ENCODE results near the gene PSMG1.

PSMG1 gene

GRCh38 chr21:39156024-39156423 is 27.2 kb downstream of the PSMG1 start:
- H2AFZ ChIP-seq (ENCODE audit: low read length, unreplicated experiment): no peak overlapping the region
- no peaks in the 10 kb centered on the region for H3K4me1 ChIP-seq (ENCODE audit: control insufficient read depth, insufficient read depth, low read length, unreplicated experiment)
- H3K36me3 ChIP-seq (ENCODE audit: insufficient read depth, low read length): no peaks in the 10 kb centered on the region
- no peaks in the 10 kb centered on the region for H3K27me3 ChIP-seq (ENCODE audit: insufficient read depth, low read length)
- no peak overlapping the region for H3K4me3 ChIP-seq (ENCODE audit: low read depth, low read length)
- no peaks in the 10 kb centered on the region for H3K79me2 ChIP-seq (ENCODE audit: control insufficient read depth, insufficient read depth, low read length, unreplicated experiment)
- no peak overlapping the region for H3K27ac ChIP-seq (ENCODE audit: low read depth, low read length)

GRCh38 chr21:39155578-39155977 is 27.7 kb downstream of the PSMG1 start:
- no peaks in the 10 kb centered on the region for H3K36me3 ChIP-seq (ENCODE audit: insufficient read depth, low read length)
- H3K27me3 ChIP-seq (ENCODE audit: insufficient read depth, low read length): no peaks in the 10 kb centered on the region
- no peaks in the 10 kb centered on the region for H3K79me2 ChIP-seq (ENCODE audit: control insufficient read depth, insufficient read depth, low read length, unreplicated experiment)
- H2AFZ ChIP-seq (ENCODE audit: low read length, unreplicated experiment): no peak overlapping the region
- H3K4me3 ChIP-seq (ENCODE audit: low read depth, low read length): no peak overlapping the region
- no peak overlapping the region for H3K27ac ChIP-seq (ENCODE audit: low read depth, low read length)
- no peaks in the 10 kb centered on the region for H3K4me1 ChIP-seq (ENCODE audit: control insufficient read depth, insufficient read depth, low read length, unreplicated experiment)

GRCh38 chr21:39153842-39154241 is 29.4 kb downstream of the PSMG1 start:
- Histone ChIP-seq H2AFZ (ENCODE audit: low read length, unreplicated experiment) (no peak overlapping the region), H3K4me1 (ENCODE audit: control insufficient read depth, insufficient read depth, low read length, unreplicated experiment) (no peaks in the 10 kb centered on the region), H3K4me3 (ENCODE audit: low read depth, low read length) (no peak overlapping the region), H3K27ac (ENCODE audit: low read depth, low read length) (no peak overlapping the region), H3K36me3 (ENCODE audit: insufficient read depth, low read length) (no peaks in the 10 kb centered on the region), H3K27me3 (ENCODE audit: insufficient read depth, low read length) (no peaks in the 10 kb centered on the region), H3K79me2 (ENCODE audit: control insufficient read depth, insufficient read depth, low read length, unreplicated experiment) (no peaks in the 10 kb centered on the region)

- Histone ChIP-seq H3K79me2 (ENCODE audit: control insufficient read depth, insufficient read depth, low read length, unreplicated experiment) (no peaks in the 10 kb centered on the region), H3K27ac (ENCODE audit: low read depth, low read length) (no peak overlapping the region), H2AFZ (ENCODE audit: low read length, unreplicated experiment) (no peak overlapping the region), H3K36me3 (ENCODE audit: insufficient read depth, low read length) (no peaks in the 10 kb centered on the region), H3K4me3 (ENCODE audit: low read depth, low read length) (no peak overlapping the region), H3K27me3 (ENCODE audit: insufficient read depth, low read length) (no peaks in the 10 kb centered on the region), H3K4me1 (ENCODE audit: control insufficient read depth, insufficient read depth, low read length, unreplicated experiment) (no peaks in the 10 kb centered on the region)
These were observed 29.9 kb downstream of the PSMG1 start for GRCh38 chr21:39153373-39153772.

- H3K36me3 ChIP-seq (ENCODE audit: insufficient read depth, low read length): no peaks in the 10 kb centered on the region
- H2AFZ ChIP-seq (ENCODE audit: low read length, unreplicated experiment): no peak overlapping the region
- H3K27ac ChIP-seq (ENCODE audit: low read depth, low read length): no peak overlapping the region
- no peaks in the 10 kb centered on the region for H3K79me2 ChIP-seq (ENCODE audit: control insufficient read depth, insufficient read depth, low read length, unreplicated experiment)
- H3K4me3 ChIP-seq (ENCODE audit: low read depth, low read length): no peak overlapping the region
- H3K4me1 ChIP-seq (ENCODE audit: control insufficient read depth, insufficient read depth, low read length, unreplicated experiment): no peaks in the 10 kb centered on the region
- H3K27me3 ChIP-seq (ENCODE audit: insufficient read depth, low read length): no peaks in the 10 kb centered on the region
These were observed 31.0 kb downstream of the PSMG1 start for GRCh38 chr21:39152271-39152670.

- no peaks in the 10 kb centered on the region for H3K36me3 ChIP-seq (ENCODE audit: insufficient read depth, low read length)
- H3K79me2 ChIP-seq (ENCODE audit: control insufficient read depth, insufficient read depth, low read length, unreplicated experiment): no peaks in the 10 kb centered on the region
- no peak overlapping the region for H2AFZ ChIP-seq (ENCODE audit: low read length, unreplicated experiment)
- H3K4me3 ChIP-seq (ENCODE audit: low read depth, low read length): no peak overlapping the region
- no peaks in the 10 kb centered on the region for H3K4me1 ChIP-seq (ENCODE audit: control insufficient read depth, insufficient read depth, low read length, unreplicated experiment)
- no peak overlapping the region for H3K27ac ChIP-seq (ENCODE audit: low read depth, low read length)
- no peaks in the 10 kb centered on the region for H3K27me3 ChIP-seq (ENCODE audit: insufficient read depth, low read length)
These were observed 32.4 kb downstream of the PSMG1 start for GRCh38 chr21:39150877-39151276.

GRCh38 chr21:39150316-39150715 is 32.9 kb downstream of the PSMG1 start:
- Histone ChIP-seq H2AFZ (ENCODE audit: low read length, unreplicated experiment) (no peak overlapping the region), H3K27me3 (ENCODE audit: insufficient read depth, low read length) (no peaks in the 10 kb centered on the region)

GRCh38 chr21:39149882-39150281 is 33.4 kb downstream of the PSMG1 start:
- H2AFZ ChIP-seq (ENCODE audit: low read length, unreplicated experiment): no peak overlapping the region
- H3K36me3 ChIP-seq (ENCODE audit: insufficient read depth, low read length): no peaks in the 10 kb centered on the region
- no peaks in the 10 kb centered on the region for H3K4me1 ChIP-seq (ENCODE audit: control insufficient read depth, insufficient read depth, low read length, unreplicated experiment)
- no peaks in the 10 kb centered on the region for H3K79me2 ChIP-seq (ENCODE audit: control insufficient read depth, insufficient read depth, low read length, unreplicated experiment)
- no peak overlapping the region for H3K4me3 ChIP-seq (ENCODE audit: low read depth, low read length)
- H3K27me3 ChIP-seq (ENCODE audit: insufficient read depth, low read length): no peaks in the 10 kb centered on the region
- H3K27ac ChIP-seq (ENCODE audit: low read depth, low read length): no peak overlapping the region

More at GRCh38 chr21:39150316-39150715, 32.9 kb downstream of the PSMG1 start:
- Histone ChIP-seq H3K36me3 (ENCODE audit: insufficient read depth, low read length) (no peaks in the 10 kb centered on the region), H3K79me2 (ENCODE audit: control insufficient read depth, insufficient read depth, low read length, unreplicated experiment) (no peaks in the 10 kb centered on the region), H3K27ac (ENCODE audit: low read depth, low read length) (no peak overlapping the region), H3K4me1 (ENCODE audit: control insufficient read depth, insufficient read depth, low read length, unreplicated experiment) (no peaks in the 10 kb centered on the region), H3K4me3 (ENCODE audit: low read depth, low read length) (no peak overlapping the region)

GRCh38 chr21:39148975-39149374 is 34.3 kb downstream of the PSMG1 start:
- H3K27ac ChIP-seq (ENCODE audit: low read depth, low read length): no peak overlapping the region
- no peaks in the 10 kb centered on the region for H3K36me3 ChIP-seq (ENCODE audit: insufficient read depth, low read length)
- H3K4me1 ChIP-seq (ENCODE audit: control insufficient read depth, insufficient read depth, low read length, unreplicated experiment): no peaks in the 10 kb centered on the region
- no peaks in the 10 kb centered on the region for H3K27me3 ChIP-seq (ENCODE audit: insufficient read depth, low read length)
- no peaks in the 10 kb centered on the region for H3K79me2 ChIP-seq (ENCODE audit: control insufficient read depth, insufficient read depth, low read length, unreplicated experiment)
- no peak overlapping the region for H2AFZ ChIP-seq (ENCODE audit: low read length, unreplicated experiment)
- H3K4me3 ChIP-seq (ENCODE audit: low read depth, low read length): no peak overlapping the region

GRCh38 chr21:39144191-39144590 is 39.1 kb downstream of the PSMG1 start:
- no peaks in the 10 kb centered on the region for H3K27me3 ChIP-seq (ENCODE audit: insufficient read depth, low read length)
- no peak overlapping the region for H3K4me3 ChIP-seq (ENCODE audit: low read depth, low read length)
- H2AFZ ChIP-seq (ENCODE audit: low read length, unreplicated experiment): no peak overlapping the region
- no peak overlapping the region for H3K27ac ChIP-seq (ENCODE audit: low read depth, low read length)
- no peaks in the 10 kb centered on the region for H3K4me1 ChIP-seq (ENCODE audit: control insufficient read depth, insufficient read depth, low read length, unreplicated experiment)
- no peaks in the 10 kb centered on the region for H3K79me2 ChIP-seq (ENCODE audit: control insufficient read depth, insufficient read depth, low read length, unreplicated experiment)
- no peaks in the 10 kb centered on the region for H3K36me3 ChIP-seq (ENCODE audit: insufficient read depth, low read length)

- no peaks in the 10 kb centered on the region for H3K79me2 ChIP-seq (ENCODE audit: control insufficient read depth, insufficient read depth, low read length, unreplicated experiment)
- H3K4me3 ChIP-seq (ENCODE audit: low read depth, low read length): no peak overlapping the region
- H3K4me1 ChIP-seq (ENCODE audit: control insufficient read depth, insufficient read depth, low read length, unreplicated experiment): no peaks in the 10 kb centered on the region
- no peaks in the 10 kb centered on the region for H3K36me3 ChIP-seq (ENCODE audit: insufficient read depth, low read length)
- no peaks in the 10 kb centered on the region for H3K27me3 ChIP-seq (ENCODE audit: insufficient read depth, low read length)
- H2AFZ ChIP-seq (ENCODE audit: low read length, unreplicated experiment): no peak overlapping the region
- H3K27ac ChIP-seq (ENCODE audit: low read depth, low read length): no peak overlapping the region
These were observed 40.3 kb downstream of the PSMG1 start for GRCh38 chr21:39142972-39143371.
